Neural progenitor cell (in vitro differentiated cells): ENCODE results near the gene SLC51B.

ENCODE experiments used
- CTCF ChIP-seq: fragments of 200-600 bp; sonication (generic); IDR thresholded peaks from 2 replicates; pipeline ENCODE4 v1.5.1; 2017; ENCODE audit warnings: antibody characterized with exemption, mild to moderate bottlenecking
- EZH2 ChIP-seq: fragments of 200-600 bp; sonication (generic); IDR thresholded peaks from 2 replicates; pipeline ENCODE4 v1.6.1; 2017; ENCODE audit warnings: antibody characterized with exemption, mild to moderate bottlenecking, moderate library complexity
- EZH2phosphoT487 ChIP-seq: fragments of 200-600 bp; sonication (generic); IDR thresholded peaks from 2 replicates; pipeline ENCODE4 v1.6.1; 2017; ENCODE audit warnings: antibody characterized with exemption

- TF ChIP-seq CTCF (no peak), EZH2 (no peak), EZH2phosphoT487 (no peak)
Measured at GRCh38 chr15:65049418-65049840, 4.2 kb downstream of the SLC51B start.
